GM18870 (cell line): Measurements from ENCODE around the gene UFL1.

Experiments used
- ATAC-seq: cut with Tn5 transposase; IDR thresholded peaks from one replicate; pipeline ENCODE4 v1.9.1; 2021; ENCODE audit warnings: moderate library complexity; ENCODE audit not compliant: unreplicated experiment

UFL1 gene

DNA sequence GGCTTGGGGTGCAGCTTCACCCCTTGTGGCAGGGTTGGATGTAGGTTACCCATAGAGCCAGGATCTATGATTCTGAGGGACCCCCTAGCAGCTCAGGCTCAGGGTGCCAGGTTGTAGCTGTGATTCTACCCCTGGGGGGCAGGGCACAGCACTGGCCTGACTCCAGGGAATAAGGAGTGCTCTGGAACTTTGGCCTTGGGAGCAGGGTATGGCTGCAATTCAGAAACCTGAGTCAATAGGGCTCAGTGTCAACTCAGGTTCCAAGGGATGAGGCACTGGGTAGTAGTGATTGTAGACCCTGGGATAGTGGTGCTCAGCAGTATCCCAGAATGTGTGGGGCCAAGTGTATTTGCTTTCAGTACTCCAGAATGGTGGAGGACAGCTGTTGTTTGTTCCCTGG, 49.9 kb downstream of the UFL1 start:
- no peak for ATAC-seq

DNA sequence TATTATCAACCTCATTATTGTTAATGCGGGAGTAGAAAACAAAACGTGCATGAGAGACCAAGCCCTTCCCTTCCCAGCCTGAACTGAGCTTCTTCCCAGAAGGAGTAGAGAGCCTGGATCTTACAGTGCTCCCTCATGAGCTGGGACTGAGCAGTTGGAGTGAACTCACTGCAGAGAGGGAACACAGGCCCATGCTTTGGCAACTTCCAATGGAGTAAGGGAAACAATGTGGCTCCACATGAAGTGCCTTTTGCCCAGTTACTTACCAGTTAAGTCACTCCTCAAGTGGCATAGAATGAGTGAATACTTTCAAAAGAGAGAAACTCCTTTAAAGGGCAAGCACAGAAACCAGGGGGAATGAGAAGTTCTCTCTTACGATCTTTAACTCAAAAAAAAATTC, 53.8 kb downstream of the UFL1 start:
- no peak for ATAC-seq

DNA sequence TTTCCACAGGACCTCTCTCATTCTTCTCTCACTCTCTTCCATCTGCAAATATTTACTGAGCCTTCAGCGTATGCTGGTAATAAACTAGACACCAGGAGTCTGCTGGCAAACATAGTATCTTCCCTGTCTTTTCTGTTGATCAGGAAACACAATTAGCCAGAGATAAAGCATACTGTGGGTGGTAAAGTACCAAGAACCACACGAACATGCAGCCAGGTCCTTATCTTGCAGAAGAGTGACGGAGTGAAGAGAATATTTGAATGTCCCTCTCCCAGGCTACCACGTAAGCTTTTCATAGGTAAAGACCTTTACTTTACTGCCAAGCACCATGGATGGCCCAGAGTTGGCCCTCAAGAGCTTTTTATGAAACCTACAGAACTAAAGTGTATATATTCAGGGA, 54.6 kb downstream of the UFL1 start:
- ATAC-seq = no peak

DNA sequence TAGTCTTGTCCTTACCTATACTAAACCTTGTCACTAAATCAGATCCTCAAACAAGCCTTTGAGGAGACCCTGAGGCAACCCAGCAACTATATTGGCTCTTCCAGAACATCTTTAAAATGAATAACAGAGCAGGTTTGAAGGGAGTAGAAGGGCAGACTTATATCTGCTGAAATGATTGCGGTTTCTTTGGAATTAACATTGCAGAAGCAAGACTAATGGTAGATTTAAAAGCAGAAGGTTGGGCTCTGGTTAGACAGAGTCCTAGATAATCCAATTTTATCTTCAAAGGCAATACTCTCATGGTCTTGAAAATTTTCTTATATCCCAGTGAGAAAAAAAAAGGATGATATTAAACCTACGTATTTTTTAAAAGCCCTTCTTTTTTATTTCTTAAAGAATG, 60.4 kb downstream of the UFL1 start:
- no peak for ATAC-seq

DNA sequence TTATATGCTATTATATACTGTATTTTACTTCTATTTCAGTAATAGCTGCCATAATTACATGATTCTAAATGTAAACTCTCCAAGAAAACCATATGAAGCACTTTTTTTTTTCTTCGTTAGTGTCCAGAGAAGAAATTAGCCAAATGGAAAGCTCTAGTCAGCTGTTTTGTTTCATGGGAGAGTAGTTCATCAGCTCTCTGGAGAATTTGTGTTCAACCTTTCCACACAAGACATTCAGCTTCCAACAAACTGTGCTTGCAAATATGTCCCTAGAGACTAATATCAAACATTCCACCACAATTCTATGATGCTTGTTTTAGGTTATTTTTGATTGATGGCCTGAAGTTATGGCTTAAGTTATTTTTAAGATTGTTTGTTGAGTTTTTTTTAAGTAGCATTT, 60.8 kb downstream of the UFL1 start:
- ATAC-seq = no peak

DNA sequence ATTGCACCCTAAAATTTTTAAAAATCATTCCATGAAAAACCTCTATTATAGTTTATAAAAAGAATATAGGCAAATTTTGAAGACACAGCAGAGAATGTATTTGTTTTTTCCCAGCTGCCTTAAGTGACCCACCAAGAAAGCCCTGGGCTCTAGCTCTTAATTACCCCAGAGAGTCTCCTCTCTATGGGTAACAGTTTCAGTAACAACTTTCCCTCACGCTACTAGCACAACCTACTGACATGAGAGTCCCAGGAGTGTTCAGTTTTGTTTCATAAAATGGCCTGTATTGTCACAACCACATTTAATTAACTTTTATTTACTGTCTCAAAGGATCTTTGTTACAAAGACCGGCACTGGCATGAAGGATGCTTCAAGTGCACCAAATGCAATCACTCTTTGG, 82.8 kb downstream of the UFL1 start:
- ATAC-seq = no peak
